Heart left ventricle (tissue), 13 donors: ENCODE results near the gene SAMD10.

Experiments used
- POLR2A ChIP-seq, 2 donors: fragments of 450-650 bp; IDR thresholded peaks; one replicate each; pipeline ENCODE4 v1.6.1; 2017; ENCODE audit warnings: antibody characterized with exemption in 2 of 2, mild to moderate bottlenecking in 2 of 2, moderate library complexity in 2 of 2
- TF ChIP-seq, protein P1 (sequence below), 12 donors: fragments of 200-600 bp; sonication (generic) in 4 of 12; IDR thresholded peaks; one replicate each; pipeline versions ENCODE4 v1.5.0 to v1.8.0; 2018 to 2022; ENCODE audit warnings: antibody characterized with exemption in 12 of 12, mild to moderate bottlenecking in 5 of 12
- donor health status: ischemic (EF 13 %, LVEDD 7.1; RV severe dilation, severe dysfunction).
- donor health status: DM: no; HTN: yes; CAD: no.
- donor health status: DM: no; HTN: no; CAD: no.
- donor health status: ischemic (EF 25% LVEDD 6.9; RV normal size, moderate dysfunction).
- donor health status: ischemic (EF 25% LVEDD 5.7; RV mildly dilated, moderate dysfunction).
- donor health status: ischemic (EF 35%, LVEDD 5.7; RV mildly dilated, moderate dysfunction).
- donor health status: nonischemic (EF 11% LVEDD 7.7; RV severe dilation, severe dysfunction).
- donor health status: DM: yes; HTN: yes; CAD: no.
- donor health status: PGD.
- donor health status: ischemic (EF 29% LVEDD 5.4; RV normal size, mild dysfunction).
- donor health status: nonischemic (EF 23%, LVEDD 6.1; RV moderate dilation, normal function).

GRCh38 chr20:63950701-63951397 is 28.6 kb downstream of the SAMD10 start:
- TF ChIP-seq POLR2A (IDR thresholded peaks at IDR 0.05): no peak
- TF ChIP-seq, protein P1, sequence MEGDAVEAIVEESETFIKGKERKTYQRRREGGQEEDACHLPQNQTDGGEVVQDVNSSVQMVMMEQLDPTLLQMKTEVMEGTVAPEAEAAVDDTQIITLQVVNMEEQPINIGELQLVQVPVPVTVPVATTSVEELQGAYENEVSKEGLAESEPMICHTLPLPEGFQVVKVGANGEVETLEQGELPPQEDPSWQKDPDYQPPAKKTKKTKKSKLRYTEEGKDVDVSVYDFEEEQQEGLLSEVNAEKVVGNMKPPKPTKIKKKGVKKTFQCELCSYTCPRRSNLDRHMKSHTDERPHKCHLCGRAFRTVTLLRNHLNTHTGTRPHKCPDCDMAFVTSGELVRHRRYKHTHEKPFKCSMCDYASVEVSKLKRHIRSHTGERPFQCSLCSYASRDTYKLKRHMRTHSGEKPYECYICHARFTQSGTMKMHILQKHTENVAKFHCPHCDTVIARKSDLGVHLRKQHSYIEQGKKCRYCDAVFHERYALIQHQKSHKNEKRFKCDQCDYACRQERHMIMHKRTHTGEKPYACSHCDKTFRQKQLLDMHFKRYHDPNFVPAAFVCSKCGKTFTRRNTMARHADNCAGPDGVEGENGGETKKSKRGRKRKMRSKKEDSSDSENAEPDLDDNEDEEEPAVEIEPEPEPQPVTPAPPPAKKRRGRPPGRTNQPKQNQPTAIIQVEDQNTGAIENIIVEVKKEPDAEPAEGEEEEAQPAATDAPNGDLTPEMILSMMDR (IDR thresholded peaks at IDR 0.05): no peak
